Measurements from ENCODE around the gene MSMB.
"Not testable (repeated sequence)": the region's sequence is repeated elsewhere in the genome, so short reads cannot be mapped to it uniquely, and the experiment has no call there.

MSMB gene

DNA sequence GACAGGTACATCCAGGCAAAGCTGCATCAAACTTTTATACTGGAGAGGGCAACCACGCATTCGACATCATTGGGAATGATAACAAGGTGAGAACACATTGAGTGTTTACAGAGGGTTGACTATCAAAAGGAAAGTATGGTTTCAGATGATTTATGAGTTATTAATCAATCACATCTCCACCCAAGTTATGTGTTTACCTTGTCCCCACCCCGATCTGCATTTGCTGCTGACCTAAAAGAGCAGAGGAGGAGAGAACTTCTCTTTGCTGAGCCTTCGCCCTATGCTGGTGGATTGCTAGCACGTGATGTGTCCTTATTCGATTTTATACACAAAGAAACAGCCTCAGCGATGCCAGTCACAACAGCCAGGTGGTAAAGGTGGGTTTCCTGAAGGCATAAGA is at the start of gene MSMB:
TSS of gene MSMB (minus strand) at position 9 of the 400 bp plus-strand sequence. CDS start 32 bp downstream, outside the sequence.
- DNase-seq (ENCODE audit: low read depth in 2 of 2): no peak

DNA sequence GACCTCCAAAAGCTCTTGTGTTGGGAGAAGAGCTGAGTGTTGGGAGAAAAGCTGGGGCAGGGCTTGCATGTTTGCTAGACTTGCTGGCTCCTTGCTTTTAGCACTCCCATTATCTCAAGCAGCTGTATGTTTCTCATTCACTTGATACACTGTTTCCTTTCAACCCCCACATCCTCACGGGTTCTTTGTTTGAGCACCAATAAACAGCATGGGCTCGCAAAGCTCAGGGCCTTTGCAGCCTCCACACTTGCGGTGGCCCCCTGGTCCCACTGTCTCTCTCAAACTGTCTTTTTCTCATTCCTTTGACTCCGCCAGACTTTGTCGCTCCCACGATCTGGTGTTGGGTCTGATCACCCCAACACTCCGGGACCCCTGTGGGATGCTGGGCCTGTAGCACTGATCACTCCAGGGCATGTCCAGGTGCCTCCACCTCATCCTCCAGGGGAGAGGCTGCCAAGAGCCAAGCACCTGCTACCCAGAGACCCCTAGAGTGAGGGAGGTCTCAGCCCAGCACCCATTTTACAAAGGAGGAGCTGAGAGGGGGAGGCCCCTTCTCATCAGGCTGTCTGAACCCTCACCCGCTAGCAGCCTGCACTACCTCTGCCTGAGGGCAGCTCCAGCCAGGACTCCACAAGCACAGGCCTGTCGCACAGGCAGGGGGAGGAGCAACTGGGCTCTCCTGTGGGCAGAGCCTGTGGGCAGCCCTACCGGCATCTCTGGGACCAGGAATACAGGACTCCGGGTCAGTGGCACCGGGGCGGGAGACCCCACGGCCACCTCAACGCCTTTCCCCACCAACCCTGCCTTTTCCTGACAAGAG is 49.1 kb upstream of the MSMB start:
- DNase-seq (ENCODE audit: low read depth in 2 of 2): no peak

GRCh38 chr10:46094197-46094500 is 48.1 kb upstream of the MSMB start:
- no peak for DNase-seq (ENCODE audit: low read depth in 2 of 2)

DNA sequence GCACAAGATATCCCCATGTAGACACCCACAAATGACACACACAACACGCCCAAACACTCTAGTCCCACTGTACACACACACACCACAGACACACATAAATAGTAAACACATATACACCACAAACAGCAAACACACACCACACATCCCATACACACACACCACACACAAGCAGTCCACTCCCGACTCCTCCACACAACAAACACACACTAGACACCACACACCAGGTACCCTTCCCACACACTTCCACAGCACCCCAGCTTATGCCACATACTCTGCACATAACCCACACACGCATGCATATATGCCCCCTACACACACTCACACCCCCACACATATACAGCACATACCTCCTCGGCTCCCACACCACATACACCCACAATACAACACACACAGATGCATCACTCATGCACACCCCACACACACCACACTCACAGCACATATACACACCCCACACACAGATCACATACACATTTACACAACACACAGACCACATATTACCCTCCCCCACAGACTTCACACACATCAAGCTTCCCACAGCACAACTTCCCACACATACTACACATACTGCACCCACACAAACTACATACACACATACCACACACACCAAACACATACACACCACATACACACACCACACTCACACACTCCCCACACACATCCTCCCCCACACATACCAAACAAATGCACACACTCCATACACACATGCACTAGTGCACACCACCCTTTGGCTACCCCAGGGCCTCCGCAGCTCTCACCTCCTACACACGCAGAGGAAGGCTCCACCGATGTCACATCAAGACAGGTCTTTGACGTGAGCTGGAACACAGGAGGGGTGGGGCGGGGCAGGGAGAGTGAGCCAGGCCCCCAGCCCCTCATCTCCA is 47.5 kb upstream of the MSMB start:
- not testable (repeated sequence) for DNase-seq (ENCODE audit: low read depth in 2 of 2)

DNA sequence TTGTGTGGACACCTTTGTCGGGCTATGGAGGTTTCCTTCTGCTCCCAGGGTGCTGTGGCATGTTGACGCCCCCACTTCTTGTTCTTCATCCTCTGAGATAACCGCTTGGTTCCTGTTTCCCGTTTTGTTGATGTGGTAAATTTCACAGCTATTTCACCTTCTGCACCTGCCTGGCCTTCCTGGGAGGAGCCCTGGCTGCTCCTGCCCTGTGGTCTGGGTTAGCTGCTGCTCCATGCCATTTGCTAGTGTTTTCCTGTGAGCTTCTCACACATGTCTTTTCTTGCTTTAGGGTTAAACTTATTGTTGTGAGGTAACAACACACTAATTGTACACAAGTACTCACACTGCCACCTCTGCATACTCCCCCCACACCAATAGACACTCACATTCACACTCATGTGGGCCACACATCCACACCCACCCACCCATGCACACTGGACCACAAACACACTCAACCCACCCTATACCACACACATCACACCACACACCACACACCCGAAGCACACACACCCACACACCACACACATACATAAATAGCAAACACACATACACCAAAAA is 46.5 kb upstream of the MSMB start:
- DNase-seq (ENCODE audit: low read depth in 2 of 2): no peak

DNA sequence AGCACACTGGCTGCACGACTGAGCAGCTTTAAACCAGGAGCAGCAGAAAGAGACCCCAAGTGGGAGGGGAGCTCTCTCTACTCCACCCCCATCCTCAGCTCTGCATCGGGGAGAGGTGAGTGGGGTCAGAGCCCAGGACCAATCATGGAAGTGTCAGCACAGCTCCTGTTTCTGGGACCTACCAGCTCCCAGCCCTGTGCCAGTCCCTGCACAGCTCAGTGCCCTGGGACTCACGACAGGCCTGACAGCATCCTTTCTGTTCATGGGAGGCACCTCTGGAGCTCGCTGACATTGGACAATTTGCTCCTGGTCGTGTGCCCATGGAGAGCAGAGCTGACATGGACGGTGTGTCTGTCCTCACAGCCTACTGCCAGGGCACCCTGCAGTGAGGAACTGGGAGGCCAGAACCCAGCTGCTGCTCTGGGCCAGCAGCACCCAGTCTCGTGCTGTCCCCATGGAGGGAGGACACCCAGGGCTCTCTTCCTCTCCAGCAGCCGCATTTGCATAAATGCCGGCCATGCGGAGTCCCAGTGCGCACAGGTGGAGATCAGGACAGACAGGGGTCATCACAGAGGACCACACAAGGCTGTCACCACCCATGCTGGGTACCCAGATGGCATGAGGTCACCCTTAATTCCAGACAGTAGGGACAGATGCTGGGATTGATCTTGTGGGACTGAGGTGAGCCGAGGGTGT is 45.9 kb upstream of the MSMB start:
- DNase-seq (ENCODE audit: low read depth in 2 of 2): no peak

GRCh38 chr10:46091080-46091827 is 45.2 kb upstream of the MSMB start:
- DNase-seq (ENCODE audit: low read depth in 2 of 2): no peak

DNA sequence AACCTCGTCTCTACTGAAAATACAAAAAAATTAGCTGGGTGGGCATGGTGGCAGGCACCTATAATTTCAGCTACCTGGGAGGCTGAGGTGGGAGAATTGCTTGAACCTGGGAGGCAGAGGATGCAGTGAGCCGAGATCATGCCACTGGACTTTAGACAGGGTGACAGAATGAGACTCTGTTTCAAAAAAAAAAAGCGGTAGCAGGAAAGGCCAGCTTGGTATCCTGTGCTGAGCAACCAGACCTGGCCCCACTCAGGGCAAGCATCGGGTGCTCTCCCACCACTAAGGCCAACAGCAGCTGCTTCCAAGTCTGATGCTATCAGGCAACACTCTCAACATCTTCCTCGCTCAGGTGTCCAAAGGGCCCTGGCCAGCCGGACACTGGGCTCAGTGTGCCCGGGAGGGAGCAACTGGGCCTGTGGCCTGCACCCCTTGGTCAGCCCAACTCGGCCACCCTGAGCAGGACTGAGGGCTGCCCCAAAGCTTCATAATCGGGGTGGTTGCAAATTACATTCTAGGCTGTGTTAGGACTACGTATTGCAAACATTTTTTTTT is 44.3 kb upstream of the MSMB start:
- DNase-seq (ENCODE audit: low read depth in 2 of 2): no peak

- DNase-seq (ENCODE audit: low read depth in 2 of 2): not testable (repeated sequence)
Measured at GRCh38 chr10:46087381-46087780, 41.3 kb upstream of the MSMB start.

GRCh38 chr10:46084321-46085165 is 38.5 kb upstream of the MSMB start:
- DNase-seq (ENCODE audit: low read depth in 2 of 2): no peak

GRCh38 chr10:46080886-46081285 is 34.8 kb upstream of the MSMB start:
- DNase-seq (ENCODE audit: low read depth in 2 of 2): no peak

- DNase-seq (ENCODE audit: low read depth in 2 of 2): no peak
Measured at GRCh38 chr10:46079831-46080585, 33.9 kb upstream of the MSMB start.

- DNase-seq (ENCODE audit: low read depth in 2 of 2): no peak
Measured at GRCh38 chr10:46077731-46078413, 31.8 kb upstream of the MSMB start.

DNA sequence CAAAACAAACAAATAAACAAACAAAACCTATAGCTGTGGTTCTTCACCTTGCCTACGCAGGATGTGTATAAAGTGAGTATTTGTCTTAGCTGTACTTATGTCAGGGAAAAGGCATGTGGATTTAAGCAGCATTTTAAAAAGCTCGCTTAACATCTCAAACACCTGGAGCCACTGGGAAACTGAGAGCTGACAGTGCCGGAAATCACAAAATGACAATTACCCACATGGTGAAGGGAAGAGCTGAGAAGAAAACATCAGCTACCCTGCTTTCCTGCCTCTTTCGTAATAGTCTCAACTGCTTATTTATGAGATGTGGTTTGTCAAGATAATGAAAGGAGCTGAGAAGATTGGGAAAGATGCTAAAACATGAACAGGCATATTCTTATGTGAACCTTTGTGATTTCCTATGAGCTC is 31.1 kb upstream of the MSMB start:
- no peak for DNase-seq (ENCODE audit: low read depth in 2 of 2)

DNA sequence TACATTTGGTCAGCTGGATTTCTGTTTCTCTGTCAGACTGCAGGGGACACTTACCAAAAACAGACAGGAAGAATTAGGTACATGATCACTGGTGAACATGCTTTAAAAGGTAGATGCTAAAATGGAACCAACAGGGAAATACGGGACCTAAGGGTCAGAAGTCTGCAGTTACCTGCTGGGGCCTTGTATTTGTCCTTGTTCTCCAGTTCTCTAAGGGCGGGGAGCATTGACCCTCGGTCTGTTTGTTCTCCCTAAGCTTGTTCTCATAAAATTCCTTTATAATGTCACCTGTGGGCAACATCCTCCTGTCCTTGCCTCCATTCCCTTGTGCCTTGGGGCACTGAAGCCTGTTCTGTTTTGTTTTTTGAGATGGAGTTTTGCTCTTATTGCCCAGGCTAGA is 29.8 kb upstream of the MSMB start:
- DNase-seq (ENCODE audit: low read depth in 2 of 2): no peak

DNA sequence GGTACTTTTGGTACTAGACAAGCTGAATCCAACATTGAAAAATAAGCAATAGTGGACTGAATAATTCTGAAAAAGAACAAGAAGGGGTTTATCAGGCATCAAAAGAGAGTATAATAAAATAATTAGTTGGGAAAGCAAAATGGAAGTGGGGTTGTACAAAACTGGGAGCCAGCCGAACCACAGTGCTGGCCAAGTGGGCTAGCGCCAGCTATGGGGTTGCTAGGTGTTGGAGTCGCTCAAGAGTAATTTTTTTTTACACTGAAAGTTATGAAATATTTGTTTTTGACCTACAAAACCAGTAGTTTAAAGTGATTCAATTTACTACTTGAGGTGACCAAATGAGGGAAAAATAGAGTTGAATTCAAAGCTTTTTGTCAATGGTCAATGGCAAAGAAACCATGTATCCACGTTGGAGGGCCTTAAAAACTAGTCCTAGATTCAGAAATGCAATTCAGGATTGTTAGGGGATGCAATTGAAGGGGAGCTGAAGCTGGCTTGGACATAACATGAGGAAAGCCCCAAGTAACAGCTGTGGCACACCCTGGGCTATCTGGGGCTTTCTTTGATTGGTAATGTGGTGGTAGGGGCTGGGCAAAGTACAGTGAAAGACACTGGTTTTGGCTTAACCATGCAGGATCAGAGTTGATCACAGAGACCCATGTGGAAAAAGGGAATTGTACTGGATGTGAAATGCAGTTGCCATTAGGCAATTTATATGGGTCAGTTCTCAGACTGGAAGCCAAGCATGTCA is 28.3 kb upstream of the MSMB start:
- no peak for DNase-seq (ENCODE audit: low read depth in 2 of 2)

- DNase-seq (ENCODE audit: low read depth in 2 of 2): no peak
Measured at GRCh38 chr10:46073564-46073963, 27.5 kb upstream of the MSMB start.

DNA sequence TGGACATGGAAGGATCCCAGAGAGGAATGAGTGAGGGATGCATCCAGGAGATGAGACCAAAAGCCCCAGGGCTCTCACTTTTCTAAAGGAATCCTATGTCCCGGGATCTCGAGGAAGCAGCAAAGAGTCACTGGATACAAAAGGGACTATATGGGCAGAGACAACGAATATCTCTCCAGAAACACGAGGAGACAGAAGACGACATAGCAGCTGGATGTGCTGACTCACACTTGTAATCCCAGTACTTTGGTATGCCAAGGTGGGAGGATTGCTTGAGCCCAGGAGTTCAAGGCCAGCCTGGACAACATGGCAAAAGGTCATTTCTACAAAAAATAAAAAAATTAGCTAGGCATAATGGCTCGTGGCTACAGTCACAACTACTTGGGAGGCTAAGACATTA is 24.7 kb upstream of the MSMB start:
- DNase-seq (ENCODE audit: low read depth in 2 of 2): no peak
